Measurements from ENCODE around the gene PLA2G4D. TPM values are rescaled to one million over a fixed set of nuclear protein-coding genes. Genes with fewer than 3 reads are reported as not detected.

PLA2G4D gene
- total RNA-seq, 1 experiment from 2014 or later, result not detected

DNA sequence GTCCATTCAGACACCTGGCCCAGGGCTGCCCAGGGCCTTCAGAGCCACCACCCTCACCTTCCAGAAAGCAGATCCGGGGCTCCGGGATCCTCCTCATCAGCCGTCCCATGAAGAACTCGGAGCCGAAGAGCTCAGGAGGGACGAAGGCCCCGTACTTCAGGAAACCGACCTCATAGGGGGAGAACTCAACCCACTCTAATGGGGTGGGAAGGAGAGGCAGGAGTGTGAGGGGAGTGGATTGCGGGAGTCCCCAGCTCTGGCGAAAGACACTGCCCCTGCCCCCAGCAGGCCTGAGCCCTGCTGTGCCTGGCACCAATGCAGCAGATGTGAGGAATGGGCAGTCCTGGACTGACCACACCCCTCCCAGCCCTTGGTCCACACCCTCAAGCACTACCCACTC, 22.6 kb downstream of the PLA2G4D start:
- no peaks in the 10 kb centered on the region for H3K36me3 ChIP-seq (ENCODE audit: control insufficient read depth, insufficient read depth, low read length)
- ChIA-PET POLR2A (no interaction called here), CTCF (interaction anchor here (0.8 to 1.2 kb wide), 2 partner anchors 11 to 13 kb away, joined by 4 to 5 read pairs; no protein-coding TSS in a partner anchor)
- DNase-seq (ENCODE audit: low read depth, low spot score) (no peak), ATAC-seq (no peak)
- no TSS peak for BruUV-seq (replicated peaks)
- no peaks in the 10 kb centered on the region for H3K4me1 ChIP-seq (ENCODE audit: control insufficient read depth, insufficient read depth, low read length)
- peaks cover 3% of the 10 kb centered on the region; the same call in 1 of the 2 replicates for H3K27me3 ChIP-seq (ENCODE audit: control insufficient read depth, insufficient read depth, low read length)
- in situ Hi-C loops (cut with HindIII; ENCODE audit: low pct_unique_long_range_greater_than_20kb, low sequenced_read_pairs), result no loop called here
- H3K9me3 ChIP-seq (ENCODE audit: control insufficient read depth, insufficient read depth, low read depth, low read length), result no peaks in the 10 kb centered on the region
- intact Hi-C loops (cut with micrococcal nuclease; ENCODE audit: unreplicated experiment), result no loop called here
- TF ChIP-seq REST (IDR thresholded peaks at IDR 0.05; ENCODE audit: insufficient read depth in 1 of 2, low read depth in 2 of 2, low read length in 1 of 2) (no peak), POLR2AphosphoS5 (IDR thresholded peaks at IDR 0.05; ENCODE audit: low read depth, low read length) (no peak), TCF7L2 (IDR thresholded peaks at IDR 0.05; ENCODE audit: low read depth, low read length) (no peak), SIN3A (IDR thresholded peaks at IDR 0.05; ENCODE audit: borderline replicate concordance, insufficient read depth, low read depth, low read length) (no peak)
- TF ChIP-seq, protein P1, sequence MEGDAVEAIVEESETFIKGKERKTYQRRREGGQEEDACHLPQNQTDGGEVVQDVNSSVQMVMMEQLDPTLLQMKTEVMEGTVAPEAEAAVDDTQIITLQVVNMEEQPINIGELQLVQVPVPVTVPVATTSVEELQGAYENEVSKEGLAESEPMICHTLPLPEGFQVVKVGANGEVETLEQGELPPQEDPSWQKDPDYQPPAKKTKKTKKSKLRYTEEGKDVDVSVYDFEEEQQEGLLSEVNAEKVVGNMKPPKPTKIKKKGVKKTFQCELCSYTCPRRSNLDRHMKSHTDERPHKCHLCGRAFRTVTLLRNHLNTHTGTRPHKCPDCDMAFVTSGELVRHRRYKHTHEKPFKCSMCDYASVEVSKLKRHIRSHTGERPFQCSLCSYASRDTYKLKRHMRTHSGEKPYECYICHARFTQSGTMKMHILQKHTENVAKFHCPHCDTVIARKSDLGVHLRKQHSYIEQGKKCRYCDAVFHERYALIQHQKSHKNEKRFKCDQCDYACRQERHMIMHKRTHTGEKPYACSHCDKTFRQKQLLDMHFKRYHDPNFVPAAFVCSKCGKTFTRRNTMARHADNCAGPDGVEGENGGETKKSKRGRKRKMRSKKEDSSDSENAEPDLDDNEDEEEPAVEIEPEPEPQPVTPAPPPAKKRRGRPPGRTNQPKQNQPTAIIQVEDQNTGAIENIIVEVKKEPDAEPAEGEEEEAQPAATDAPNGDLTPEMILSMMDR (IDR thresholded peaks at IDR 0.05), result no peak
- no peak overlapping the region for H3K4me3 ChIP-seq (ENCODE audit: low read depth in 2 of 2, low read length in 2 of 2)
- H3K27ac ChIP-seq (ENCODE audit: low read length), result no peak overlapping the region

GRCh38 chr15:42070976-42071350, 23.4 kb downstream of the PLA2G4D start:
- ChIA-PET POLR2A (no interaction called here), CTCF (no interaction called here)
- H3K4me3 ChIP-seq (ENCODE audit: low read depth in 2 of 2, low read length in 2 of 2), result no peak overlapping the region
- no peak overlapping the region for H3K27ac ChIP-seq (ENCODE audit: low read length)
- H3K27me3 ChIP-seq (ENCODE audit: control insufficient read depth, insufficient read depth, low read length), result peaks cover 3% of the 10 kb centered on the region; the same call in 1 of the 2 replicates
- no peaks in the 10 kb centered on the region for H3K9me3 ChIP-seq (ENCODE audit: control insufficient read depth, insufficient read depth, low read depth, low read length)
- intact Hi-C loops (cut with micrococcal nuclease; ENCODE audit: unreplicated experiment), result no loop called here
- BruUV-seq (replicated peaks), result no TSS peak
- TF ChIP-seq TCF7L2 (IDR thresholded peaks at IDR 0.05; ENCODE audit: low read depth, low read length), result no peak
- TF ChIP-seq SIN3A (IDR thresholded peaks at IDR 0.05; ENCODE audit: borderline replicate concordance, insufficient read depth, low read depth, low read length), result no peak
- TF ChIP-seq REST (IDR thresholded peaks at IDR 0.05; ENCODE audit: insufficient read depth in 1 of 2, low read depth in 2 of 2, low read length in 1 of 2), result no peak
- TF ChIP-seq POLR2AphosphoS5 (IDR thresholded peaks at IDR 0.05; ENCODE audit: low read depth, low read length), result no peak
- TF ChIP-seq, protein P1 (IDR thresholded peaks at IDR 0.05), result no peak
- H3K36me3 ChIP-seq (ENCODE audit: control insufficient read depth, insufficient read depth, low read length), result no peaks in the 10 kb centered on the region
- DNase-seq (ENCODE audit: low read depth, low spot score) (no peak), ATAC-seq (no peak)
- in situ Hi-C loops (cut with HindIII; ENCODE audit: low pct_unique_long_range_greater_than_20kb, low sequenced_read_pairs), result no loop called here
- H3K4me1 ChIP-seq (ENCODE audit: control insufficient read depth, insufficient read depth, low read length), result no peaks in the 10 kb centered on the region
